Measurements from ENCODE around the gene NANOS1.

Gene NANOS1

GRCh38 chr10:119029613-119030420, at the start of gene NANOS1:
Gene NANOS1, plus strand, starts transcription at chr10:119029714. Its CDS starts 88 bp downstream, at chr10:119029802.
- DNase-seq (ENCODE audit: low read depth in 2 of 2), result peak; percentile 5 to 28

- DNase-seq (ENCODE audit: low read depth in 2 of 2), result no peak
Observed at GRCh38 chr10:118980135-118980865, 49.2 kb upstream of the NANOS1 start.

- DNase-seq (ENCODE audit: low read depth in 2 of 2), result no peak
Observed at GRCh38 chr10:118980870-118981269, 48.6 kb upstream of the NANOS1 start.

DNA sequence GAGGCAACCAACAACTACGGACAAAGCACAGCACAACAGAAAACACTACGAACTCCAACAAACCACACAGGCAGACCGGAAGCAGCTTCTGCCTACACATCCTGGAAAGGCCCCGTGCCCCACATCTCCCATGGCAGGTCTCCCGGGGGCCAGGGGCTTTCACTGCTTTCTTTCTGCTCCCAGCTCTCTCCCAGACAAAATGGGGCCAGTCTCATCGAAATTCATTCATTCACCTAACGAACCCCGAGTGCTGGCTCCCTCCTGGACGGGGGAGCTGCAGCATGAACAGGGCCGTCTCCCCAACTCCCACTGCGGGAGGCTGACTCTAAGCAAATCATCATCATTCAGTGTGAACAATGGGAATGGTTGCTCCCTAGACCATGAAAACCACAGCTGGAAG, 47.6 kb upstream of the NANOS1 start:
- no peak for DNase-seq (ENCODE audit: low read depth in 2 of 2)

DNA sequence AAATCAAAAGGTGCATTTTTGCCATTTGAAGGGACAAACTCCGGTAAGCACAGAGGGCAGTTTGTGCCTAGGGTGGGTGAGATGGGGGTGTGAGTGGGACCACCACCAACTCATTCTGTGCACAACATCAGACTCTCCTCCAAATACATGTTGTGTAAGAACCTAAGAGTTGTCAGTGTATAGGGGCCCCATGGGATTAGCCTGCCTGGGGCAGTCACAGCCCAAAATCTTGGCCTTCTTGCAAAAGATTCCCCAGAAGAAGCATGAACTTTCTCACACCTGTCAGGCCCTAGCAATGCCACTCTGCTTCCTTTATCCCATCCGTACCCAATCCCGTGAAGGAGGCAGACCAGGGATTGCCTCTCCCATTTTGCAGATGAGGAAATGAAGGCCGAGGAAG, 47.1 kb upstream of the NANOS1 start:
- DNase-seq (ENCODE audit: low read depth in 2 of 2), result no peak

DNA sequence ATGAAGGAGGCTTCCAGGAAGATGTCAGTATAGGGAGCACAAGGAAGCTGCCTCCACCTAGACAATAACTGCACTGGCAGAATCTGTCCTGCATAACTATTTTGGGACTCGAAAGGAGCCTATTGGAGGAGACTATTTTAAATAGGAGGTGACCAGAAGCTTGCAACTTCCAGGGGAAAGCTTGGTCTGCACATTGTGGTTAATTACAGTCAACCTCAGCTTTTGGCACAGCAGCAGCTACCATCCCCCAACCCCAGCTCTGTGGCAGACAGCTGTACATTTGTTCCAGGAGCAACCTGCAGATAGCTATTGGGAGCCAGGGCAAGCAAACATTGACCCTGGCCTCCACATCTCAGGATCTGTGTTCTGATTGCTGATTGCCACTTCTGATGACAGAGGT, 46.3 kb upstream of the NANOS1 start:
- no peak for DNase-seq (ENCODE audit: low read depth in 2 of 2)

DNA sequence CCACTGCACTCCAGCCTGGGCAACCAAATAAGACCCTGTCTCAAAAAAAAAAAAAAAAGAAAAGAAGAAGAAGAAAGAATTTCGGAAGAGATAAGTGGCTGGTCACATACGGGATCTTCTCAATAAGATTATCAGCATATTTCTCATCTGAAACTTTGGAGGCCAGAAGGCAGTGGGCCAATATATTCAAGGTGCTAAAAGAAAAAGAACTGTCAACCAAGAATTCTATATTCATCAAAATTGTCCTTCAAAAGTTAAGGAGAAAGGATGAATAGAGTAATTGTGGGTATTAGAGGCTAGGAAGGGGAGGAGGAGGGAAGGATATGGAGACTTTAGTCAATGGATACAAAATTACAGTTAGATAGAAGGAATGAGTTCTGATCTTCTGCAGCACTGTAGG, 43.9 kb upstream of the NANOS1 start:
- DNase-seq (ENCODE audit: low read depth in 2 of 2), result no peak

- DNase-seq (ENCODE audit: low read depth in 2 of 2), result no peak
Observed at GRCh38 chr10:118986815-118987790, 42.4 kb upstream of the NANOS1 start.

- DNase-seq (ENCODE audit: low read depth in 2 of 2), result no peak
Observed at GRCh38 chr10:118990326-118990725, 39.2 kb upstream of the NANOS1 start.

DNA sequence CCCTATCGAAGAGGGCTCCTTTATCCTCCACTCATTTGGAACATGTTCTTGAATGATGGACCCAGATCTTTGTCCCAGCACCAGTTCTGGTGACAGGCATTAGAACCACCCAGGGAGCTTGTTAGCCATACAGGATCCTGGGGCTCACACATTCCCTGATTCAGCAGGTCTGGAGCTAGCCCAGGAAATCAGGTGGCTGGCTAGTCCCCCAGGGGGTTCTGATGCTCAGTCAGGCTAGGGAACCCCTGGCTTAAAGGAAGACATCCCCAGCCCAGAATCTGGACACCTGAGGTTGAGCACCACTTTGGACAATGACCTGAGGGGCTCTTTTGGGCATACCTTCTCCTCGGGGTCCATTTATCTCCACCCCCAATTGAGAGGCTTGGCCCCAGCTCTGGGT, 37.0 kb upstream of the NANOS1 start:
- no peak for DNase-seq (ENCODE audit: low read depth in 2 of 2)

- no peak for DNase-seq (ENCODE audit: low read depth in 2 of 2)
Observed at GRCh38 chr10:118993214-118993613, 36.3 kb upstream of the NANOS1 start.

DNA sequence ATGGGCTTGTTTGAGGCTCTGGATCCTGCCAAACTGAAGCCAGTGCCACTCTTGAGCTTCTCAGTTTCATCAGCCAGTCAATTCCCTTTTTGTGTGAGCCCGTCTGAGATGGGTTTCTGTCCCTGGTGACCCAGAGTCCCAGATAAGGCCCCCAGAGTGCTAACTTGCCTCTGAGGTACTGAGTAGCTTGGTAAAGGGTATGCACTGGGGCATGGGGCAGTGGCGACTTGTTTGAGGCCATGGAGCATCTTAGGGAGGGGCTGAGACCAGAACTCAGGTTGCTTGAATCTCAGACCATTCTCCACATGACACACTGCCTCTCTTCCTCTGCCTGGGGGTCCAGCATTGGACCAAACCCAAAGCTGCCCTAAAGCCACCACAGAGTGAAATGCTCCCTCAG, 35.2 kb upstream of the NANOS1 start:
- no peak for DNase-seq (ENCODE audit: low read depth in 2 of 2)

DNA sequence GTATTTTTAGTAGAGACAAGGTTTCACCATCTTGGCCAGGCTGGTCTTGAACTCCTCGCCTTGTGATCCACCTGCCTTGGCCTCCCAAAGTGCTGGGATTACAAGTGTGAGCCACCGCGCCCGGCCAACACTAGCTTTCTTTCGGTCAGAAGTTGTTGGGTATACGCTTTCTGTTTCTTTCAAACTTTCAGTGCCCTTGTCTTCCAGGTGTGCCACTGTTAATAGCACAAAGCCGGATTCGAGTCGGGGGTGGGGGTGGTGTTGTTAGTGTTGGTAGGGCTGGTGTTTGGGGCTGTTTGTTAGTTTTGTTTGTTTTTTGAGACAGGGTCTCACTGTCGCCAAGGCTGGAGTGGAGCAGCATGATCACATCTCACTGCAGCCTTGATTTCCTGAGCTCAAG, 33.8 kb upstream of the NANOS1 start:
- DNase-seq (ENCODE audit: low read depth in 2 of 2), result no peak

DNA sequence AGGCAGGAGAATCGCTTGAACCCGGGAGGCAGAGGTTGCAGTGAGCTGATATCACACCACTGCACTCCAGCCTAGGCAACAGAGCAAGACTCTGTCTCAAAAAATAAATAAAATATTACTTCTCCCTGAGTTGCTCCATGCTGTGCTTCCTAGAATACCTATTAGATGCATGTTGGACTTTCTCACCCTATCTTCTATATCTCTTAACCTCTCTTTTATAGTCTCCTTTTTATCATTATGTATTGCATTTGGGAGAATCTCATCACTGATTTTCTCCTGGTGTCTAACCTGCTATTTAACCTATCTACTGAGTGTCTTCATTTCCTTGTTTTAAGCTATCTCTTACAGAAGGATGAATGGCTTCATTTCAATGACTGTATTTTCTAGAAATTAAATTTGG, 32.1 kb upstream of the NANOS1 start:
- no peak for DNase-seq (ENCODE audit: low read depth in 2 of 2)

DNA sequence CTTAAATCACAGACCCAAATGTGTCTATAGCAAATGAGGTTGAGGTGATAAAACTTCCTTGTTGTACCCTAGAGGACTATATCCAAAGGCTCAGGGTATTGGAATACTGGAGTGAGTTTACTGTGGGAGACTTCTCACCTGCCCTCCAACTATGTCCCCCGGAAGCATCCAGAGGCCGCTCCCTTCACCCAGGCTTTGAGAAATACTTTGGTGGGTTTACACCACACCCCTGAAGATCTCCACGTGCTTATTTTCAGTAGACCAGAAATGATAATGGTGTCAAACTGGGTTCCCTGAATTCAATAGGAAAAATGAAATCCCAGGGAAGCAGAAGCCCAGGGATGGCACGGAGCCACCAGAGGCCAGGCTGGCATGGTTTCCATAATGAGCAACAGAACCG, 31.3 kb upstream of the NANOS1 start:
- DNase-seq (ENCODE audit: low read depth in 2 of 2), result no peak

DNA sequence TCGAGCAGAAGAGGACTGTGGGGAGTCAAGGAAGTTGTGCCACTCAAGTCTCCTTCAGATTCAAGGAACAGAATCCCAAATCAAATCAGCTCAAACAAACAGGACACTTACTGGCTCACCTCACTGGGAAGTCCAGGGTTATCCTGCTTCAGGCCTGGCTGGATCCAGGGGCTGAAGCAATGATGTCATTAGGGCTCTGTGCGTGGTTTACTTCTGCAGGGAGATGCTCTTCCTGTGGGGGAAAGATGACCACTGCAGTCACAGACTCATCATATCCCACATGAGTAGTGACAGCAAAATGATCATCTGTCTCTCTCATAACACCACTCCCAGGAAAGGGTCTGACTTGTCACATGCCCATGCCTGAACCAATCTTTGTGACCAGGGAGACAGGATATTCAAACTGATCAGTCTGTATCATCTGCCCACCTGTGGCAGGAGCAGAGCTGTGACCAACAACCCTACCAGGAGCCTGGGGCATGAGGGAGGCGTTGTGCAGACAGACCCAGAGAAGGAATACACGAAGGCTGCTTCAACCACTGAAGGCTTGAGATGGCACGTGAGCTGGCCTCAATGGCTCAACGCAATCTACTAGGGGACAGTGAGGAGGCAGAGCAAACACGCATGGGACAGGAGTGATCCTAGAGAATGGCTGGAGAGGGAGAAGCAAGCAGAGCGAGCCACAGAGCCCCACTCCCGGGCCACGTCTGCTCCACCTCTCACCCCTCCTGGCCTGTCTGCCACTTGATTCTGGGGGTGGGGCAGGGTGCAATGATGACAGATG, 27.6 kb upstream of the NANOS1 start:
- no peak for DNase-seq (ENCODE audit: low read depth in 2 of 2)

GRCh38 chr10:119003572-119004289, 25.8 kb upstream of the NANOS1 start:
- no peak for DNase-seq (ENCODE audit: low read depth in 2 of 2)

DNA sequence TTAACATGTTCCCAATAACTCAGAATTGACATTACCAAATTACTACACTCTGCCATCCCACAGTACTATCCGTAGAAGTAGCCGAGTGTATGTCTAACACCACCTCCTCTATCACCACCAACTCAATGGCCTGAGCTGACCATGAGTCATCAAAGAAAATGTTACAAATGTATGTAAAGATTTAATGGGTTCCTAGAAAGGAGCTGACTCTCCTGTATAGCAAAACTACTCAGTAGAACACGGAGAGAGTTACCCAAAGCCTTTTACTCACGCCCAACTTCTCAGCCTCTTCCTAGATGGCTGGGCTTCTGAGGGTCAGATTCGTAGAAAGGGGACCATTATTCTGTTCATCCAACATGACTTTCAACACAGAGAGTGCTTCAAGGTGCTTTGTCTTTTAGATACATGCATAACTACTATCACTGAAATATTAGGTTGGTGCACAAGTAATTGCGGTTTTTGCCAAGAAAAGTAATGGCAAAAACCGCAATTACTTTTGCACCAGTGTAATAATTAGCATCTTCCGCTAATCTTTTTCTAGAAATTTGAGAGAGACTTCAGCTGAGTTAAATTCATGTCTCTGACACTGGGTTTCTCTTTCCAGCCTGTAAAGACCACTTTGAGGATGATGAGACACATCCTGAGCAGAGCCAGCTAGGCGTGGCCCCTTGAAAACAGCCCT, 24.0 kb upstream of the NANOS1 start:
- no peak for DNase-seq (ENCODE audit: low read depth in 2 of 2)

DNA sequence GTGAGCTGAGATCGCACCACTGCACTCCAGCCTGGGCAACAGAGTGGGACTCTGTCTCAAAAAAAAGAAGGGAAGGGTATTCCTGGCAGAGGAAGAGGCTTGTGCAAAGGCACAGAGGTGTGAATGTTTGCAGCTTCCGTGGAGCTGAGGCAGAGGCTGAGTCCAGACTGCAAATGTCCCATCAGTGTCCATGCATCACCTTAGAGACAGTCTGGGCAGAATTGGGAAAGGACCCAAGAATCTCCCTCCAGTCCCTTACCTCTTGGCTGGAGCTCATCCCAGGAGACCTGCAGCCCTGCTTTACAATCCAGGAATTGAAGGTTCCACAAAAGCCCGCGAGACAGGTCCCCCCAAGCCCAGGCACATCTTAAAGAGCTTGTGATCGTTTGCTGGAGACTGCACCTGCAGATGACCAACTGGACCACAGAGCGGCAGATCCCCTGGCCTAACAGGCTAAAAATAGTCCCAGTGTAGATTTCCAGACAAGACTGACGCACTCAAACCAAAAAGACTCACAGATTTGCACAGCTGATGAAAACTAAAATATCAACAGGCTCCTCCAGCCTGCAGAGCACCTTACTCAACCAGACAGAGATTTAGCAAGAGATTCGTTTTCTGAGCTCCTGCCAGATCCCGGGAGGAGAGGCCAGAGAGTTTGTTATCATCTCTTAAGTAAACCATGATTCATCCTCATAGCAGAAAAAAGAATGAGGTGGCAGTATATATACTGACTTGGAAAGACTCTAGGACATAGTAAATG, 22.9 kb upstream of the NANOS1 start:
- no peak for DNase-seq (ENCODE audit: low read depth in 2 of 2)

Data from stimulated activated CD8-positive, alpha-beta memory T cell treated with anti-CD3 and anti-CD28 coated beads, Interleukin-2, amount 100 ng/mL, for 48 hours (primary cell).